ENCODE measurements around the gene UBA6.

UBA6 gene

GRCh38 chr4:67581913-67582312 lies 119.0 kb downstream of the UBA6 start:
- no peak for TF ChIP-seq CTCF (IDR thresholded peaks at IDR 0.05)

GRCh38 chr4:67581208-67581857 lies 119.6 kb downstream of the UBA6 start:
- no peak for TF ChIP-seq CTCF (IDR thresholded peaks at IDR 0.05)

GRCh38 chr4:67580577-67580976 lies 120.4 kb downstream of the UBA6 start:
- TF ChIP-seq CTCF (IDR thresholded peaks at IDR 0.05) = no peak

GRCh38 chr4:67576538-67576937 lies 124.4 kb downstream of the UBA6 start:
- TF ChIP-seq CTCF (IDR thresholded peaks at IDR 0.05) = no peak

GRCh38 chr4:67576059-67576466 lies 124.9 kb downstream of the UBA6 start:
- TF ChIP-seq CTCF (IDR thresholded peaks at IDR 0.05) = no peak

GRCh38 chr4:67575232-67576058 lies 125.5 kb downstream of the UBA6 start:
- TF ChIP-seq CTCF (IDR thresholded peaks at IDR 0.05) = no peak

- no peak for TF ChIP-seq CTCF (IDR thresholded peaks at IDR 0.05)
Measured at GRCh38 chr4:67573193-67573592, 127.8 kb downstream of the UBA6 start.

All from LNCAP (cell line).